Immature natural killer cell (primary cell): ENCODE results near the gene GSTO2. TPM values are rescaled to one million over a fixed set of nuclear protein-coding genes. Genes with fewer than 3 reads are reported as not detected.

Experiments
- DNase-seq, 3 donors: peaks; one replicate each; pipeline ENCODE4 v3.0.0; 2022; ENCODE audit warnings: mixed read lengths in 1 of 3
- H3K27ac Mint-ChIP-seq, 6 donors: one replicate each; pipeline ENCODE4 v1.8.0; 2020; ENCODE audit warnings: mixed read lengths in 6 of 6, mild to moderate bottlenecking in 5 of 6, inconsistent platforms in 4 of 6, moderate library complexity in 3 of 6
- H3K27me3 Mint-ChIP-seq, 3 donors: one replicate each; pipeline ENCODE4 v1.8.0; 2020 to 2021; ENCODE audit warnings: low read depth in 3 of 3, mild to moderate bottlenecking in 3 of 3, mixed read lengths in 3 of 3, moderate library complexity in 3 of 3, inconsistent platforms in 1 of 3
- H3K36me3 Mint-ChIP-seq, 3 donors: one replicate each; pipeline ENCODE4 v1.8.0; 2020; ENCODE audit warnings: mixed read lengths in 3 of 3, inconsistent platforms in 2 of 3, mild to moderate bottlenecking in 2 of 3
- H3K4me1 Mint-ChIP-seq, 2 donors: one replicate each; pipeline ENCODE4 v1.8.0; 2020; ENCODE audit warnings: inconsistent platforms in 2 of 2, mild to moderate bottlenecking in 2 of 2, mixed read lengths in 2 of 2, moderate library complexity in 1 of 2
- H3K4me3 Mint-ChIP-seq, 5 donors: one replicate each; pipeline ENCODE4 v1.8.0; 2020; ENCODE audit warnings: mild to moderate bottlenecking in 5 of 5, mixed read lengths in 5 of 5, inconsistent platforms in 3 of 5, moderate library complexity in 3 of 5
- H3K9me3 Mint-ChIP-seq, 6 donors: one replicate each; pipeline ENCODE4 v1.8.0; 2020; ENCODE audit warnings: mild to moderate bottlenecking in 6 of 6, mixed read lengths in 6 of 6, inconsistent platforms in 4 of 6, moderate library complexity in 3 of 6
- polyA plus RNA-seq, 3 donors: library from polyadenylated mRNA; unstranded; fragments of 300-500 nt; fragmentation: Illumina TruSeq; gene quantifications; one replicate each; pipeline ENCODE4 v1.2.3, GENCODE V29; 2021

GSTO2 gene
- polyA plus RNA-seq, 3 donors from 2014 or later, result 0.16 to 1.6 (median 0.85) TPM

- no peaks in the 10 kb centered on the region for H3K9me3 Mint-ChIP-seq
- no peak for DNase-seq
- H3K4me3 Mint-ChIP-seq, result peak overlapping the region in 3 of 5 donors; percentile 10 to 46 (median 29)
- H3K4me1 Mint-ChIP-seq, result peaks cover 98 to 100% of the 10 kb centered on the region in 2 donors
- peaks cover 3 to 9% (median 4%) of the 10 kb centered on the region in 3 donors for H3K36me3 Mint-ChIP-seq
- H3K27ac Mint-ChIP-seq, result peak overlapping the region; percentile 96 to 100 (median 99)
- H3K27me3 Mint-ChIP-seq, result peaks cover 18 to 54% (median 46%) of the 10 kb centered on the region in 3 donors
Measured at GRCh38 chr10:104331208-104331838, 62.3 kb downstream of the GSTO2 start.

- Mint-ChIP-seq H3K27me3 (peaks cover 19 to 54% (median 46%) of the 10 kb centered on the region in 3 donors), H3K4me1 (peaks cover 95 to 98% of the 10 kb centered on the region in 2 donors), H3K9me3 (no peaks in the 10 kb centered on the region), H3K36me3 (peaks cover 3 to 9% (median 8%) of the 10 kb centered on the region in 3 donors), H3K27ac (peak overlapping the region; percentile 96 to 100 (median 99)), H3K4me3 (peak overlapping the region; percentile 36 to 80 (median 70))
- DNase-seq, result no peak
Measured at GRCh38 chr10:104332243-104333031, 63.5 kb downstream of the GSTO2 start.

GRCh38 chr10:104333032-104333727, 64.2 kb downstream of the GSTO2 start:
- DNase-seq, result peak; percentile 81 to 86 (median 83)
- H3K36me3 Mint-ChIP-seq, result peaks cover 3 to 9% (median 8%) of the 10 kb centered on the region in 3 donors
- H3K27ac Mint-ChIP-seq, result peak overlapping the region; percentile 96 to 100 (median 99)
- peak overlapping the region; percentile 36 to 80 (median 70) for H3K4me3 Mint-ChIP-seq
- no peaks in the 10 kb centered on the region for H3K9me3 Mint-ChIP-seq
- peaks cover 21 to 52% (median 47%) of the 10 kb centered on the region in 3 donors for H3K27me3 Mint-ChIP-seq
- peaks cover 88 to 92% of the 10 kb centered on the region in 2 donors for H3K4me1 Mint-ChIP-seq

GRCh38 chr10:104333728-104334373, 64.9 kb downstream of the GSTO2 start:
- H3K4me3 Mint-ChIP-seq, result peak overlapping the region in 4 of 5 donors; percentile 69 to 80 (median 72)
- peak overlapping the region; percentile 96 to 100 (median 99) for H3K27ac Mint-ChIP-seq
- DNase-seq, result no peak
- peaks cover 85 to 90% of the 10 kb centered on the region in 2 donors for H3K4me1 Mint-ChIP-seq
- H3K36me3 Mint-ChIP-seq, result peaks cover 3 to 9% (median 8%) of the 10 kb centered on the region in 3 donors
- H3K27me3 Mint-ChIP-seq, result peaks cover 21 to 52% (median 48%) of the 10 kb centered on the region in 3 donors
- no peaks in the 10 kb centered on the region for H3K9me3 Mint-ChIP-seq

- Mint-ChIP-seq H3K4me3 (peak overlapping the region; percentile 19 to 95 (median 49)), H3K9me3 (no peaks in the 10 kb centered on the region), H3K36me3 (peaks cover 3 to 9% (median 8%) of the 10 kb centered on the region in 3 donors), H3K27me3 (peaks cover 18 to 48% (median 47%) of the 10 kb centered on the region in 3 donors), H3K27ac (peak overlapping the region; percentile 96 to 100 (median 99)), H3K4me1 (peaks cover 85 to 89% of the 10 kb centered on the region in 2 donors)
- no peak for DNase-seq
Measured at GRCh38 chr10:104334561-104334960, 65.6 kb downstream of the GSTO2 start.

- no peak for DNase-seq
- peak overlapping the region; percentile 96 to 100 (median 99) for H3K27ac Mint-ChIP-seq
- H3K27me3 Mint-ChIP-seq, result peaks cover 18 to 47% (median 44%) of the 10 kb centered on the region in 3 donors
- peaks cover 82 to 89% of the 10 kb centered on the region in 2 donors for H3K4me1 Mint-ChIP-seq
- H3K36me3 Mint-ChIP-seq, result peaks cover 3 to 9% (median 8%) of the 10 kb centered on the region in 3 donors
- H3K4me3 Mint-ChIP-seq, result peak overlapping the region; percentile 49 to 100 (median 97)
- H3K9me3 Mint-ChIP-seq, result no peaks in the 10 kb centered on the region
Measured at GRCh38 chr10:104334965-104335650, 66.1 kb downstream of the GSTO2 start.

GRCh38 chr10:104336821-104337467, 68.0 kb downstream of the GSTO2 start:
- Mint-ChIP-seq H3K4me3 (peak overlapping the region; percentile 95 to 100 (median 97)), H3K9me3 (no peaks in the 10 kb centered on the region), H3K4me1 (peaks cover 66 to 74% of the 10 kb centered on the region in 2 donors), H3K36me3 (peaks cover under 1 to 8% (median 7%) of the 10 kb centered on the region in 3 donors), H3K27ac (peak overlapping the region; percentile 97 to 100 (median 99)), H3K27me3 (peaks cover 20 to 35% (median 34%) of the 10 kb centered on the region in 3 donors)
- no peak for DNase-seq

GRCh38 chr10:104337521-104337984, 68.6 kb downstream of the GSTO2 start:
- Mint-ChIP-seq H3K27me3 (peaks cover 20 to 35% (median 34%) of the 10 kb centered on the region in 3 donors), H3K4me3 (peak overlapping the region; percentile 95 to 100 (median 97)), H3K27ac (peak overlapping the region; percentile 97 to 100 (median 99)), H3K9me3 (no peaks in the 10 kb centered on the region), H3K36me3 (peaks cover 0 to 8% (median 7%) of the 10 kb centered on the region in 3 donors), H3K4me1 (peaks cover 61 to 68% of the 10 kb centered on the region in 2 donors)
- DNase-seq, result no peak

GRCh38 chr10:104337985-104338735, 69.2 kb downstream of the GSTO2 start, which contains the start of gene ITPRIP:
ITPRIP (minus strand) TSS chr10:104338465; CDS start chr10:104316051, 22,414 bp downstream.
- peak within 1 kb of the TSS; percentile 98 to 100 (median 100) for H3K27ac Mint-ChIP-seq
- peaks cover 0 to 4% (median 2%) of the 10 kb centered on the region in 3 donors for H3K36me3 Mint-ChIP-seq
- peak within 1 kb of the TSS; percentile 95 to 100 (median 97) for H3K4me3 Mint-ChIP-seq
- peaks cover 15 to 31% (median 30%) of the 10 kb centered on the region in 3 donors for H3K27me3 Mint-ChIP-seq
- peaks cover 55 to 62% of the 10 kb centered on the region in 2 donors for H3K4me1 Mint-ChIP-seq
- DNase-seq, result peak; percentile 89
- H3K9me3 Mint-ChIP-seq, result no peaks in the 10 kb centered on the region

- DNase-seq, result no peak
- Mint-ChIP-seq H3K27ac (peak overlapping the region; percentile 98 to 100 (median 100)), H3K27me3 (peaks cover 15 to 27% (median 22%) of the 10 kb centered on the region in 3 donors), H3K4me1 (peaks cover 41 to 48% of the 10 kb centered on the region in 2 donors), H3K36me3 (peaks cover 0 to 4% (median 0%) of the 10 kb centered on the region in 3 donors), H3K9me3 (no peaks in the 10 kb centered on the region), H3K4me3 (peak overlapping the region; percentile 95 to 100 (median 97))
Measured at GRCh38 chr10:104339469-104340110, 70.6 kb downstream of the GSTO2 start.

GRCh38 chr10:104340111-104340526, 71.1 kb downstream of the GSTO2 start:
- no peak for DNase-seq
- H3K4me3 Mint-ChIP-seq, result peak overlapping the region; percentile 58 to 97 (median 95)
- peak overlapping the region in 3 of 6 donors; percentile 3 to 72 (median 38) for H3K27ac Mint-ChIP-seq
- peaks cover 15 to 27% (median 22%) of the 10 kb centered on the region in 3 donors for H3K27me3 Mint-ChIP-seq
- no peaks in the 10 kb centered on the region for H3K9me3 Mint-ChIP-seq
- peaks cover 37 to 44% of the 10 kb centered on the region in 2 donors for H3K4me1 Mint-ChIP-seq
- peaks cover 0 to 4% (median 0%) of the 10 kb centered on the region in 3 donors for H3K36me3 Mint-ChIP-seq
